ENCODE measurements around the gene ZNF521.

ZNF521 gene

DNA sequence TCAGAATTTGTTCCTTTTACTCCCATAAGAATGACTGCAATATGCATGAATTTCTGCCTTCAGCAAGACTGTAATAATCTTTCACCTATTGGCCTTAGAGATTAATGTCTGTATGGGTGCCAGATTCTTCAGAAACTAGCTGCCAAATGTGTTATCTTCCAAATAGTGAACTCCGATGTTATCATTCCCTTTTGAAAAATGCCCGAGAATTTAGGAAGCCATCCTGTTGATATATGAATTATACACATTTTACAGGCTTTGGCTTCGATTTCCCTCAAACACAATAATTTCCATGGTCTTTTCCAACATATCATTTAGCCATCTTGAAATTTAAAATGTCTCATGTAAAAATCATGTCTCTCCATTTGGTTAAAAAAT, 101.5 kb downstream of the ZNF521 start:
- DNase-seq (ENCODE audit: low read depth in 2 of 2), result no peak

DNA sequence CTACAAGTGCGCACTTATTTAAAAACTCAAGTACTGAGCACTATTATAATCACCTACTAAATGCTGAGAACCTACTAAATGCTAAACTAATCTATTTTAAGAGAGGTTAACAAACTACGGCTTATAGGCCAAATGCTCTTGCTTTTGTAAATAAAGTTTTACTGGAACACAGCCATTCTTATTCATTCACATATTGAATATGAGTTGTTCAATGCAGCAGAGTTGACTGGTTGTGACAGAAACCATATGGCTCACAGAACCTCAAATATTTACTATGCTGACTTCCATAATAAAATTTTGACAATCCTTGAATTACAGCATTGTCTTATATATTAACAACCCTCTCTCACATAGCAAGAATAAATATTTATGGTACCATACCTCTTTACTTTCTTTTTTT, 103.2 kb downstream of the ZNF521 start:
- DNase-seq (ENCODE audit: low read depth in 2 of 2), result no peak

DNA sequence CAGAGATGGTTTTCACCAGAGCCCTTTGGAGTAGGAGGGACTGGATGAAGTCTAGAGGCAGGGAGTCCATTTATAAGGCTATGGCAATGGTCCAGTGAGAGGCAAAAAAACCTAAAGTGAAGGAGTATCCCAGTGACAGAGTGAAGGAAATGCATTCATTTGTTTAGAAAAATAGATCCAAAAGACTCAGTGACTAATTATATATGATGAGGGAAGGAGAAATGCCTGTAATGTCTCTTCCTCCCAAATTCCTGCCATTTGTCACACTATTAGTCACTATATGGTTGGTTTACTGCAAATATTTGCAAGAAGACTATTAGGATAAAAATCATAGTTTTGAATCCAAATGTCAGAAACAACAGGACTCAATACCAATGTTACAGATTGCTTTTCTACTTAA, 104.2 kb downstream of the ZNF521 start:
- DNase-seq (ENCODE audit: low read depth in 2 of 2), result no peak

DNA sequence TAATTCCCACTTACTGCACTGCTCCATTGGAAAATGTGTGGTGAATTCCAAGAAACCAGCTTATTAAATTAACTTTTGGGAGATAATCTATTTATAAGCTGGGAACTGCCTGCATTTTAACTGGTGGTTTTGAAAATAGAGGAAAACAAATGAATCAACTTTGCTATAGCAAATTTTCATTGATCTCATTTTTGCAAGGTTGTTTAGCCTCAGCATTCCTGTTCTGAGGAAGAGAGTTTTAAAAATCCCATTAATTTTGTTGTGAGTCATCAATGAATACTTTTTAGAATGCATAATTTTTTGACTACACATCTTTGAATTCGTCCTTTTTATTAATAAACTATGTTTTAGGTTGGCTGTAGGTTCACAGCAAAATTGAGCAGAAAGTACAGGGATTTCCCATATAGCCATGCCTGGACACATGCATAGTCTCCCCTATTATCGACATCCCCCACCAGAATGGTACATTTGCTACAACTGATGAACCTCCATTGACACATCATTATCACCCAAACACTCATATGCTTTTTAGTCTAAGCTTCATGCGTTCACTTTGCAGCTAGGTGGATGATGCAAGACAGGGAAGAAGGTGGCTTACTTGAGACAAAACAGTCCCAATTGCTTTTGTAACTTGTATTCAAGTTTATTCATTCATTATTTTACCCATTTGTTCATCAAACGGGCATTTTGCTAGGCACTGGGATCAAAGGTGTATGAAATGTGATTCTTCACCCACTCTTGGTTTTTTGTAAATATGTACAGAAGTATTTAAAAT, 106.9 kb downstream of the ZNF521 start:
- no peak for DNase-seq (ENCODE audit: low read depth in 2 of 2)

DNA sequence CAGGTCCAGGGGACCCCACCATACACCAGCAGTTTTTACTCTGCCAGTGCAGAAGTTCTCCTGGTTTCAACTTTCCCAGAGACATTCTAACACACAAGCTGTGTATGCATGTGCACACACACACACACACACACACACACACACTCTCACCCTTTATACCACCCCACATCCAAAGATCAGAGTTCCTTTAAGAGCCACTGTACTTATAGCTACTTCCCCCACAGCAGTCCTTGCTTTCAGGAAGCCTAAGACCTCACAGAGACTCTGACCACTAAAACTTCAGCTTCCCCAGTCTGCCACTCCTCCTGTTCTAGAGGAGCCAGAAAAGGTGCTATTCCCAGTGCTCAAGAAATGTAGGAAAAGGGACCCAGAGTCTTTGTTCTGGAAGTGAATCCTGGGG, 107.8 kb downstream of the ZNF521 start:
- DNase-seq (ENCODE audit: low read depth in 2 of 2), result no peak

DNA sequence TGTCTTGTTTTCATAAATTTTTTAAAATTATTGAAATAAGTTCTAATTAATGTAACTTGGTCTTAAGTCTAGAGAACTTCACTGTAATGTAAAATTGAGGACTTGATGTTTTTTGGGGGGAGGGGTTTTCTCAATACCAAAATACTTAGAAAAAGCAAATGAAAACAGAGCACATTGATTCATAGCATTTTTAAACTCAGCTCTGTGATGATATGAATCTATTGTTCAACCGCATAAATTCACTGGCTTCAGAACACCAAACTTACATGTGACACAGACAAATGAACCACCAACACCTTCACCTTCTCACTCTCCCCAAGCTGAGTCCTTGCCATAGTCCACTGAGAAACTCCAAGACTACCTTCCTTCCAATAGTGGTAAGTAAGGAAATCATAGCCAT, 108.2 kb downstream of the ZNF521 start:
- DNase-seq (ENCODE audit: low read depth in 2 of 2), result no peak

DNA sequence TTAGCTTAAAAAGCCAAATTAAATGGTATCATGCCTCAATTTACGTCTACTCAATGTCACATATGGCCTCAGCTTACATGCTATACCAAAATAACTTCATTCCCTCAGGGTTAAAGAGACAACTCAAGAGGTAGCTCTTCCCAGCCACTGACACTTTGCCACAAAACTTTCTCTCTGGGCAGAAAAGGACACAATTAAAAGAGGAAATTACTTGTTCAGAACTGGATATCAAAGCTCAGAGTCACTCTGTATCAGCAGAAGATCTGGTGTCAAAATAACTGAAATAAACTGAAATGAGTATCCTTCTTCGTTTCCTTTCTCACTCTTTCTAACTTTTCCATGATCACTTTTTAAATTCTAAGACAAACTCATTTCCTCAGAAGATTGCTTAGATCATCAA, 108.7 kb downstream of the ZNF521 start:
- no peak for DNase-seq (ENCODE audit: low read depth in 2 of 2)

DNA sequence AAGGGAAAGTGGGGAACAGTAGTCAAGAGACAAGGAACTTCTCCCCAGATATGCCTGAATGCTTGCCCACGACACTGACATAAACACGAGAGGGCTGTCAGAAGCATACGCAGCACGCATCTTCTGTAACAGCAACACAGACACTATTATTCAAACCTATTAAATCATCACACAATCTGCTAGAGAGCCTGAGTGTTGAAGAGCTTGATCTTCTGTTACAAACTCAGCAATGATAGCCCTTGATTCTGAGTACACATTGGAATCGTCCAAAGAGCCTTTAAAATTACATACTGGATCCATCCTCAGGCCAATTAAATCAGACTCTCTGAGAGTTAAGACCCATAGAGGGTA, 111.6 kb downstream of the ZNF521 start:
- DNase-seq (ENCODE audit: low read depth in 2 of 2), result no peak

DNA sequence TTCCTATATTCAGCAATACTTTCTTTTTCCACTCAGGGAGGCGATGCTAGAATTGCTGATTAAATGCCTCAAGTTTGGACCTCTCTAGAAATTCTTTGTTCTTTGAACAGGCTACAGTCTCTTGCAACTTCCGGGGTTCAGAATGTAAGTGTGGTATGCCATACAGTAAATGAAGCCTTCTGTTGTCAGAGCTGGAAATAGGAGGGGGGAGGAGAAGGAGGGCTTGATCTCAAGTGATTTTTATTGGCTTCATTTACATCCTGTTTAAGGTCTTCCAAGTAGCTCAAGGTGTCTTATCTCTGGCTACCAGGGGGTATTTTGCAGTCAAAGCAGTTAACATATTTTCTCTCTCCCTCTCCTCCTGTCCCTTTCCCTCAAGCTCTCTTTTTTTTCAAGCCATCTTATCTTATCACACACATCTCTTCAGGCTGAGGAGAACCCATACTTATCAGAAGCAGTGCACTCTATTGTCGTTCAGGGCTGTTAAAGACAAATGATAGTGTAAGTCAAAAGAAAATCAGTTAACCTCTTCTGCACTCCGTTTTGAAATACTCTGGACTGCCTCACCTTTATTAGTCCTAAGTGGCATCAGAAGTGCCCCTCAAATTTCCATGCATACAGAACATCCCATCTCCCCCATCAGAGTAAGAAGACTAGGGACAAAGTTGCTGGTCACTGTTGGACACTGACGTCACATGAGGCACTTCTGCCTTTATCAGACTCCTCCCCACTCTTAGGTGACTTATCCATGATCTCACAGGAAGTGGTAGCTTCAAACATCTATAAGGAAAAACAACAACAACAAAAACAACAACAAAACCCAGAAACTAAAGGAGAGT, 112.2 kb downstream of the ZNF521 start:
- no peak for DNase-seq (ENCODE audit: low read depth in 2 of 2)

DNA sequence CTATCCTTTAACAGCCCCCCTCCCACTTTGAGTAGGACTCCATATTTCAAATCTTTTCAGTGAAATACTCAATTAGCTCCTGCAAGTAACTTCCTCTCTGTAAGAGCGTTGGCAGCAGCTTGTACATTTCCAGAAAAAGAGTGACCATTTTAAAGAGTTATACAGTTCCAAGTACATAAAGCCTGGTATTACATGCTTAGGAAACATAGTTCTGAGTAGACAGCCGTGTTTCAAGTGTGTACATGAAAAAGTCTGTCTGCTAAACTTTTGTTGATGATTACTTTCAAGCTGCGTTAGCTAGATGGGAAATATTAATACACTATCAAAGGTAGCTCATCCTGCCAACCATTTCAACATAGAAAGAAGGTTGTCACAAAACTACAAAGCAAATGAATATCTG, 112.8 kb downstream of the ZNF521 start:
- no peak for DNase-seq (ENCODE audit: low read depth in 2 of 2)

DNA sequence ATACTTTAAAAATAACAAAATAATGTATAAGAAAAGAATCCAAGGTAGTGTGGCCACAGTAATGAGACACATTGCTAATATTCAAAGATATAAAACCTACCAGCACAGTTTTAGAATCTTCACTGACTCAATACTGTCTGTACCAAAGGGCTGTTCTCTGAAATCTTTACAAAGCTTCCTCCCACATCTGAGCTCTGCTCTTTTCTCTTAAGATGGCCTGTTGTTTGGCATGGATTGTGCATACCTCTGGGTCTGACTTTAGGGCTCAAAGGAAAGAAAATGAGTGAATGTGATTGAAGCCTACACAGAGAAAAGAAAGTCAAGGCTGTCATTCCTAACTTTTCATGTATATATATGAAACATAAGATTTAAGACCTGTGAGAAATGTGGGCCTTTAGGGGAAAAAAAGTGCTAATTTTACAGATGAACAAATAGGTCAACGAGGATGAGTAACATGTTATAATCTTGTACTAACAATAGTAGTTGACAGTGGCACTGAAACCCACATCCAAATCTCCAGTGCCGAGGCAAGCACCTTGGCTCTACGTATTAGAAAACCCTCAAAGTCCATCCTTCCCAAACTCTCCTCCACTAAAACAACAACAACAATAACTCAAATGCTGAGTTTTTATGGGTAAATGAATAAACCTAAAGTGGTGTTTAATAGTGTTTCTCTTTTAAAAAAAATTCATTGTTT, 114.2 kb downstream of the ZNF521 start:
- no peak for DNase-seq (ENCODE audit: low read depth in 2 of 2)

DNA sequence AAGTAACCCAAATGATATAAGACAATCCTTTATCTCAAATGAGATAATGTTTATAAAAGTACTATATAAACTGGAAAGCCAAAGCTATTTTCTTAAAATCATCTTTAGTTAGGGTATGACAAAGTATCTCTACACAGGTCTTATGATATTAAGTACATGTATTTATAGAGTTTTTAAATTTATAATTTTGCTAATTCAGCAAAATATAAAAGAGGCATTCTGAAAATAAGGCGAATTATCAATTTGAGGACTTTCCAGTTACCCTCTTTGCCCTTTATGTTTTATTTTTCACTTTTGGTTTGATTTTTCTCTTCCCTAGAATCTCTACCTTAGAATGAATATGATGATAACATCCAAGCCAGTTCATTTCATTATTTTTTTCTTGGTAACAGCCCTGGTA, 115.2 kb downstream of the ZNF521 start:
- DNase-seq (ENCODE audit: low read depth in 2 of 2), result no peak

DNA sequence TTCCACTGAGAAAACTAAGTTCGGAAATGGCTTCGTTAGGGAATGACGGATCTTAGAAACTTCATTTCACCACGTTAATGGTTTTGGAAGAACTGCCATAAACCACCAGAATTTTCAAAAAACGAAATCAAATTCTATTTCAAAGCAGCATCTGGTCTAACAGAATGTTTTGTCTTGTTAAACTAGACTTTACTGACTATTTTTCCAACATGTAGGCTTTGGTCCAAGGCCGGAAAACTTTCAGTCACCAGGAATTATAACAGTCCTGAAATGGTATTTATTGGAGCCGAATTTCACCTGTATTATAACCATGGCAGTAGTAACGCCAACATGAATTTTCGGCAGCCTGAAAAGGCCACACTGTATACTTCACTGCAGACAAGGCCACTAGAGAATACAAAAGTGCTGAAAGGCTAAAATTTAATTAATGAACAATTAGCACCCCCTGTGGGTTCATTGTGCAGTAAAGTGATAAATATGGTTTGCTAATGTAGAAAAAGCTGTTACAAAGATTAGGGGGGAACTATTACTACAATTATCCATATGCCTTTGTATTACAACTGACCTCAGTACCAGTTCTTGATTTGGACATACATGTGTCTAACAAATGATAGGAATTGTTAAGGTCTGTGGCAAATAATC, 116.4 kb downstream of the ZNF521 start:
- DNase-seq (ENCODE audit: low read depth in 2 of 2), result no peak

DNA sequence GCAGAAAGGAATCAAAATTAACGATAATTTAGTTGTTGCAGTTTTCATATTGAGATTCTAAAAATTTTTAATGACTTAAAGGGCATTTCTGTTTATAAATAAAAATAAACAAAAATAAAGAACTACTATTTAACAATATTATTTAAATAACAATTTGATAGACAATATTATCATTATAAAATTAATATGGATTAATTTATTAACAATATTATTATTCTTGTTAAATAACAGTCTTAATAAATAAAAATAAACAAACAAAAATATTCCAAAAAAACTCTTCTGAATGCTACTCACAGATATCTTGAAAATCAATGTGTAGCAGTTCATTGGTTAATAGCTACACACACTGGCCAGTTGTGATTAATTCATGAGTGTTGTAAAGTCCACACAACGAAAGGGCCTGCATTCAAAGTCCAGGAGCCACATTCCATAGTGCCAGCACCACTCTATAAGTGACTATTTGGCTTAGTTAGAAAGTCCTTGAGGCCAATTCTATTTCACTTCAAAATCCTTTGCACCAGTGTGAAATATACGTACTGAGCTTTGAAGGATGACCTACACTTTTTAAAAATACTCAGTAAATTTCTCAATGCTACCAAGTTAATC, 117.1 kb downstream of the ZNF521 start:
- no peak for DNase-seq (ENCODE audit: low read depth in 2 of 2)

DNA sequence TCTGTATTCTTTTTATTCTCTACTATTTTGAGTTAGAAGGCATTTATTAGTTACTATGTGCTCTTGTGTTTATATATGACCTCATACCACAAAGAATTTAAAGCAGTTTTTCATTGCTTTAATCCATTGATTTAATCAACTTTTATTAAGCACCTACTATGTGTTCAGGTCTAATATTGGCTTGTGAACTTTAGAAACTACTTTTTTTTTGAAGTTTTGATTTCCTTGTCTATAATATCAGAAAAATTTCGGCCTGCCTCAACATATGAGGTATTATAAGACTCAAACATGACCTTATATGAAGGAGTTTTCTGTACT, 117.7 kb downstream of the ZNF521 start:
- DNase-seq (ENCODE audit: low read depth in 2 of 2), result no peak

DNA sequence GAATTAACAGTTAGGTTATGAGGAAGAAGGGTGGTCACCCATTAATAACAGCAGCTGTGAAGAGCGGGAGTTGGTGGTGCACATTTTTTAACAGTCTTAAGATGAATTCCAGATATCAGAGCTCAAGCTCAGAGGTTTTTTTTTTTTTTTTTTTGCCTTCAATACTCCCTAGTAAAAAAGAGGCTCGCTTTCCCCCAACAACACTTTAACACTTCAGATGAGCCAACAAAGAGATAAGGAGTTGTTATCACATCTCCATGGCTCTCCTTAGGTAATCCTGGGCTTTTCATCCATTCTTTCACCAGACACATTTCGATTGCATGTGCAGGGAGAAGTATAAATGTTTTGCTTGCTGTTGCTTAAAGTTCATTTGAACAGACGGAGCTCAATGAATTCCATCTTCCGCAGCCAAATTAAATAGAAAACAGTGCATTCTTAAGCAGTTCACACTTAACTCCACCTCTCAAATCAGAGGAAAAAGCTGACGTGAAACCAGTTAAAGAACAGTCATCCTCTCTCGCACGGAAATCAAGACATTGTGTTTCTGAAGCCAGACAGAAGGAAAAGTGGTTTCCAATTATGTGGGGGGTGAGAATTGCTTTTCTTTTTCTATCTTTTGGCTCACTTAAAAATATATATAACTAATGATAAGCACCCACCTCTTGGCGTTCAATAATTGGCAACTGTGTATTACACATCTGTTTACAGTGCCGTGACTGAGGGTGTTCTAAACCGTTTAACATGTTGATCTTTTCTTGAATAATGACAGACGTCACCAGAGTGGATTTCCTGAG, 118.2 kb downstream of the ZNF521 start:
- DNase-seq (ENCODE audit: low read depth in 2 of 2), result no peak

DNA sequence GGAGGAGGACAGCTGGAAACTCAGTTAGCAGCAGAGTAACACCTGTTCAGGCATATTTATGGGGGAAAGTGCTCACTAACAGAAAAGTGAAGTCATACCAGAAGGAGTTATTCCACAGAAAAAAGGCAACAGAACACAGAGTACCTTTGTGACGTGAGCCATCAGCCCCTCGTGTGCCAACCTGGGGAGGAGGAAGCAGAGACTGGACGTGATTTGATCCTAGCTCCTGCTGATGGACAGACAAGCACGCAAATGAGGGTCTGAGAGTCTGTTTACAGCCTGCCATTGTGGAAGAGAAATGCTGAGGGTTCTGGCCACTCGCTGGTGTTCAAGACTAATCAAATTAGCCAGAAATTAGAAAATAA, 120.7 kb downstream of the ZNF521 start:
- no peak for DNase-seq (ENCODE audit: low read depth in 2 of 2)

DNA sequence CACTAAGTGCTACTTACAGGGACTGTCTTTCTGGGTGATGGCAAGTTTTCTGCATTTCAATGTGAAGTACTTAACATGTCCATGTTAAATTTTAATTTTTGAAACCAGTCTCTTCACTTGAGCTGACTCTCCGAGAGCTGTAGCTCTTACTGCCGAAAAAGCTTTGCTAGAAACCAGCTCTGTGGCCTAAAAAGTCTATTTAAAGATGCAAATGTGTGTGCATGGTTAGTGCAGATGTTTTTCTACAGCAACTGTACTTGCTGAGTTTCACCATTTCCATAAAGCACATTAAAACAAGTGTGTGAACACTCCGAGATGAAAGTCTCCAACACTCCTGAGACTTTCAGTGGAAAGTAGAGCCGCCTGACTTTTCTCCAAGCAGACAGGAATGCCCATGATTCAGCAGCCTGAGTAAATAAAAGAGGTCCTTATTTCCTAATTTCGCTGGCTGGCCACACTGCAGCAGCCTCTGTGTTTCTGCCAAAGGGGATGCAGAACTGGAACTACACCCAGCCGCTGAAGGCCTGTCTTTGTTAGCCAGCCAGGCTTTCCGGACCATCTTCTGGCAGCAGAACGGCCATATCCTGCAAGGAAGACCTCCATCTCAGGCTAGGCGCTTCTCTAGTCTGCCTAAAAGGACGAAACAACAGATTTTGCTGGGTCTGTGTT, 121.2 kb downstream of the ZNF521 start:
- DNase-seq (ENCODE audit: low read depth in 2 of 2), result no peak

DNA sequence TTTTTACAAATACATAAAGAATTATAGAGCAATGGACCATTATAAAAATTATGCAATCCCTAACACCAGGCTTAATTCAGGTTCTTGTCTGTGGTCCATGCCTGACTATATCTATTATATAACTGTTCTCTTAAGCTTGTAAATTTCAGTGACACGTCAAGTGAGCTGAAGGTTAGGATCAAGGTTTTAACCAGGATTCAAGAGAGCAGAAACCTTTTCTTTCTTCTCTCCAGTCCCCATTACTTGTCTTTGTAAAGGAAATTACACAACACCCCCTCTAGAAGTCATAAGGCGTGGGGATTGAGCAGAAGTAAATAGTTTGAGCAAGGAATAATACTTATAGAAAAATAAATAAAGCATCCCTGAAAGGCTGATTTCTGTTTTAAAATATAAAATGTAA, 122.0 kb downstream of the ZNF521 start:
- DNase-seq (ENCODE audit: low read depth in 2 of 2), result no peak

DNA sequence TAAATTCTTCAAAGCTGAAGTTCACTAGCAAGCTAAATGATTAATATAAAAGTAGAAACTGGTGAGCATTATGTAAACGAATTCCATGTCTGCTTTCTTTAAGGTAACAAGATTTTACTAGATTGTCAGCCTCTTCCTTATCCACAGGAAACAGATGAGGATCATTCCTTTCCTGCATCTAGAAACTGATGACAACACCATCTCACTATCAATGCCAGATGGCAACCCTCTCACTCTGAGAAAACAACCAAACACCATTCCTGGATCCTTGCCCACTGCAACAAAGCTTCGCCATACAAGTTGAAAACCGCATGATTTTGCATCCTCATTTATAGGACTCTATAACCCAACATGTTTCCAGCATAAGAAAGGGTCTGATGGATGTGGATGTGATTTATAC, 122.9 kb downstream of the ZNF521 start:
- no peak for DNase-seq (ENCODE audit: low read depth in 2 of 2)

DNA sequence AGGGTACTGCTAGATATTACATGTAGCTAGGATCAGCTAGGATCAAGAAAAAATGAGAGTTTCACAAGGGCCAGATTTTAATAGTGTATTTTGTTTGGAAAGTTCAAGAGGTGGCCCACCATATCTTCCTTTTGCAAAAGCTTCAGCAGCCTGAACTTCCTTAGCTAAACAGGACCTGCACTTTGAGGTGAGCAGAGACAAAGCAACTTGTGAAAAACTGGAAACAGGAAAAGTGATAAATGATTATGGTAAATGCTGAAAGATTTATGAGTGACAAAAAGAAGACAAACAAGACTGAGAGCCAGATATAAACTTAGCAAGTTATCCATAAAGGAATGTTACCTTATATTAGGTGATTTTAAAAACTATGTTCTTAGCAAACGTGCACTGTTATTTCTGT, 123.6 kb downstream of the ZNF521 start:
- no peak for DNase-seq (ENCODE audit: low read depth in 2 of 2)
